Fibroblast of lung (primary cell): ENCODE measurements around the gene KLF16. TPM values are rescaled to one million over a fixed set of nuclear protein-coding genes. Genes with fewer than 3 reads are reported as not detected.

ENCODE experiments used
- DNase-seq, 2 donors: peaks; one replicate each; pipeline versions ENCODE4 v3.0.0 to v3.0.0-alpha.2; 2010; ENCODE audit warnings: low read depth in 2 of 2
- H2AFZ ChIP-seq: 2 replicates; pipeline ENCODE4 v1.5.1; 2012; ENCODE audit warnings: low read length, control low read depth, inconsistent platforms
- H3K27ac ChIP-seq: 2 replicates; pipeline ENCODE4 v1.5.1; 2011; ENCODE audit warnings: low read length, control low read depth; ENCODE audit not compliant: insufficient read depth
- H3K27me3 ChIP-seq: 2 replicates; pipeline ENCODE4 v1.5.1; 2011; ENCODE audit warnings: mild to moderate bottlenecking, low read length; ENCODE audit not compliant: control insufficient read depth, insufficient read depth
- H3K36me3 ChIP-seq: 2 replicates; pipeline ENCODE4 v1.5.1; 2011; ENCODE audit warnings: low read length; ENCODE audit not compliant: control insufficient read depth, insufficient read depth
- H3K4me1 ChIP-seq: 2 replicates; pipeline ENCODE4 v1.5.1; 2011; ENCODE audit warnings: low read length; ENCODE audit not compliant: control insufficient read depth, insufficient read depth; ENCODE audit errors: extremely low read depth
- H3K4me2 ChIP-seq: 2 replicates; pipeline ENCODE4 v1.5.1; 2011; ENCODE audit warnings: low read length, control low read depth; ENCODE audit not compliant: insufficient read depth; ENCODE audit errors: extremely low read depth
- H3K4me3 ChIP-seq, 4 experiments: fragments of 200-600 bp in 1 of 4; sonication (generic) in 1 of 4; replicated peaks in 1 of 4; 2 replicates each; pipeline ENCODE4 v1.5.1; 2011 to 2016; ENCODE audit warnings: low read length in 4 of 4, low read depth in 3 of 4, mild to moderate bottlenecking in 3 of 4, control low read depth in 2 of 4, inconsistent platforms in 1 of 4, mixed read lengths in 1 of 4; ENCODE audit not compliant: insufficient read depth in 1 of 4; ENCODE audit errors: control extremely low read depth in 1 of 4
- H3K79me2 ChIP-seq: 2 replicates; pipeline ENCODE4 v1.5.1; 2012; ENCODE audit warnings: mild to moderate bottlenecking, low read length, inconsistent platforms; ENCODE audit not compliant: control insufficient read depth, insufficient read depth
- H3K9ac ChIP-seq: 2 replicates; pipeline ENCODE4 v1.5.1; 2011; ENCODE audit warnings: mild to moderate bottlenecking, low read length, control low read depth; ENCODE audit not compliant: insufficient read depth
- H3K9me3 ChIP-seq: 2 replicates; pipeline ENCODE4 v1.5.1; 2012; ENCODE audit warnings: low read depth, low read length; ENCODE audit not compliant: control insufficient read depth, insufficient read depth
- H4K20me1 ChIP-seq: 2 replicates; pipeline ENCODE4 v1.5.1; 2011; ENCODE audit warnings: low read length; ENCODE audit not compliant: control insufficient read depth, insufficient read depth; ENCODE audit errors: extremely low read depth
- CTCF ChIP-seq, 2 donors: IDR thresholded peaks in 1 of 2; conservative IDR thresholded peaks in 1 of 2; 1 replicate in 1 of 2; 2 replicates in 1 of 2; pipeline ENCODE4 v1.5.1; 2011 to 2012; ENCODE audit warnings: low read length in 2 of 2, control low read depth in 1 of 2, inconsistent platforms in 1 of 2, low read depth in 1 of 2, mild to moderate bottlenecking in 1 of 2
- EZH2 ChIP-seq: IDR thresholded peaks from 2 replicates; pipeline ENCODE4 v1.5.1; 2012; ENCODE audit warnings: low read length, control low read depth, mild to moderate bottlenecking; ENCODE audit errors: missing control alignments
- polyA plus RNA-seq, 2 donors: library from polyadenylated mRNA; depleted of rRNA in 1 of 2; stranded (reverse) in 1 of 2; unstranded in 1 of 2; fragments of >200 nt; gene quantifications; 2 replicates each; pipeline ENCODE4 v1.2.1, GENCODE V29; 2011 to 2012; ENCODE audit warnings: missing spikeins in 1 of 2
- total RNA-seq: library from RNA; depleted of rRNA; stranded (reverse); fragments of >200 nt; gene quantifications from 2 replicates; pipeline ENCODE4 v1.2.1, GENCODE V29; 2014

The KLF16 gene
- total and polyA plus RNA-seq, 2 donors (not counting 1 experiment from before 2014, with no cell fraction given), result 4.2 to 6.9 TPM

GRCh38 chr19:1902923-1903322 lies 39.5 kb upstream of the KLF16 start:
- H3K9ac ChIP-seq, result no peak overlapping the region
- no peaks in the 10 kb centered on the region for H3K27me3 ChIP-seq
- H4K20me1 ChIP-seq, result no peaks in the 10 kb centered on the region
- no peak overlapping the region for H2AFZ ChIP-seq
- H3K79me2 ChIP-seq, result peaks cover 17% of the 10 kb centered on the region
- no peaks in the 10 kb centered on the region for H3K9me3 ChIP-seq
- H3K27ac ChIP-seq, result no peak overlapping the region
- H3K36me3 ChIP-seq, result peaks cover 2% of the 10 kb centered on the region
- no peak overlapping the region for H3K4me3 ChIP-seq
- TF ChIP-seq EZH2 (no peak), CTCF (conservative IDR thresholded peaks at IDR 0.05 in 1 of 2, IDR thresholded peaks at IDR 0.05 in 1 of 2; ENCODE audit: low read depth in 1 of 2, low read length in 2 of 2) (no peak)
- peaks cover 6% of the 10 kb centered on the region for H3K4me1 ChIP-seq
- DNase-seq, result no peak
- H3K4me2 ChIP-seq, result no peak overlapping the region

GRCh38 chr19:1901940-1902404 lies 38.6 kb upstream of the KLF16 start:
- no peaks in the 10 kb centered on the region for H3K9me3 ChIP-seq
- no peaks in the 10 kb centered on the region for H3K36me3 ChIP-seq
- DNase-seq, result peak in 1 of 2 donors; percentile 9
- TF ChIP-seq EZH2 (no peak), CTCF (conservative IDR thresholded peaks at IDR 0.05 in 1 of 2, IDR thresholded peaks at IDR 0.05 in 1 of 2; ENCODE audit: low read depth in 1 of 2, low read length in 2 of 2) (no peak)
- H3K27me3 ChIP-seq, result no peaks in the 10 kb centered on the region
- H3K4me3 ChIP-seq, result no peak overlapping the region
- H3K4me1 ChIP-seq, result peaks cover 6% of the 10 kb centered on the region
- H2AFZ ChIP-seq, result no peak overlapping the region
- H3K9ac ChIP-seq, result no peak overlapping the region
- no peaks in the 10 kb centered on the region for H4K20me1 ChIP-seq
- no peak overlapping the region for H3K27ac ChIP-seq
- peaks cover 8% of the 10 kb centered on the region for H3K79me2 ChIP-seq
- no peak overlapping the region for H3K4me2 ChIP-seq

- H3K4me2 ChIP-seq, result no peak overlapping the region
- no peaks in the 10 kb centered on the region for H3K9me3 ChIP-seq
- H3K27ac ChIP-seq, result no peak overlapping the region
- H3K27me3 ChIP-seq, result no peaks in the 10 kb centered on the region
- TF ChIP-seq EZH2 (no peak), CTCF (conservative IDR thresholded peaks at IDR 0.05 in 1 of 2, IDR thresholded peaks at IDR 0.05 in 1 of 2; ENCODE audit: low read depth in 1 of 2, low read length in 2 of 2) (no peak)
- DNase-seq, result no peak
- H3K36me3 ChIP-seq, result no peaks in the 10 kb centered on the region
- H2AFZ ChIP-seq, result no peak overlapping the region
- no peak overlapping the region for H3K9ac ChIP-seq
- no peak overlapping the region for H3K4me3 ChIP-seq
- H3K79me2 ChIP-seq, result no peaks in the 10 kb centered on the region
- H3K4me1 ChIP-seq, result no peaks in the 10 kb centered on the region
- H4K20me1 ChIP-seq, result no peaks in the 10 kb centered on the region
Observed at GRCh38 chr19:1896508-1896907, 33.1 kb upstream of the KLF16 start.
